HCT116 (cell line): ENCODE data around the gene MINDY4. TPM values are rescaled to one million over a fixed set of nuclear protein-coding genes. Genes with fewer than 3 reads are reported as not detected.
"Not testable (repeated sequence)": the region's sequence is repeated elsewhere in the genome, so short reads cannot be mapped to it uniquely, and the experiment has no call there.

ENCODE experiments used
- ATAC-seq: fragments of 200-7000 bp; cut with Tn5 transposase; 2 replicates; pipeline ENCODE4 v1.9.1; 2020; ENCODE audit warnings: mild to moderate bottlenecking, moderate library complexity
- BruUV-seq: library from RNA; stranded (reverse); fragments of 400-500 nt; replicated peaks from 2 replicates; lab custom pipeline; 2021; lab: Mats Ljungman, UMichigan
- CTCF ChIA-PET: fragments of 300-600 bp; sonication (Branson Sonifier 250); formaldehyde crosslinking; loops from one replicate; lab custom pipeline; 2021; ENCODE audit warnings: antibody characterized with exemption; lab: Charles Lee
- POLR2A ChIA-PET: fragments of 300-600, 350-600 bp; sonication (Branson Sonifier 250); formaldehyde crosslinking; loops from one replicate; lab custom pipeline; 2021; ENCODE audit warnings: antibody characterized with exemption; lab: Charles Lee
- RAD21 ChIA-PET, 2 experiments: fragments of 300-600 bp; sonication (Branson Sonifier 250); formaldehyde crosslinking; loops; one replicate each; lab custom pipeline; 2023; ENCODE audit warnings: low total read pairs in 2 of 2; ENCODE audit not compliant: uncharacterized antibody in 2 of 2, unreplicated experiment in 2 of 2, low non-redundant PET in 1 of 2; lab: Charles Lee
- DNase-seq: peaks from one replicate; pipeline ENCODE4 v3.0.0-alpha.2; 2010; ENCODE audit warnings: low read depth, low spot score
- H2AFZ ChIP-seq: fragments of 200-600 bp; shearing (Covaris generic), sonication (generic); 2 replicates; pipeline ENCODE4 v1.6.1; 2017; ENCODE audit warnings: low read depth, mixed run types, mixed read lengths, antibody characterized with exemption, low read length; ENCODE audit not compliant: poor library complexity, severe bottlenecking
- H3K27ac ChIP-seq: 2 replicates; pipeline ENCODE4 v1.5.1; 2012; ENCODE audit warnings: low read depth, low read length
- H3K27me3 ChIP-seq: fragments of 200-600 bp; sonication (generic); 2 replicates; pipeline ENCODE4 v1.6.1; 2016; ENCODE audit warnings: mixed run types, low read length, mixed read lengths; ENCODE audit not compliant: insufficient read depth
- H3K36me3 ChIP-seq, 2 experiments: fragments of 200-500 bp in 1 of 2; fragments of 200-600 bp in 1 of 2; sonication (Bioruptor generic) in 1 of 2; sonication (generic) in 1 of 2; 2 replicates each; pipeline versions ENCODE4 v1.5.1 to v1.6.1; 2014 to 2016; ENCODE audit warnings: low read length in 2 of 2, inconsistent platforms in 1 of 2, mixed read lengths in 1 of 2, mixed run types in 1 of 2; ENCODE audit not compliant: insufficient read depth in 2 of 2, control insufficient read depth in 1 of 2
- H3K4me1 ChIP-seq, 2 experiments: fragments of 200-600 bp in 1 of 2; sonication (generic) in 1 of 2; 2 replicates each; pipeline versions ENCODE4 v1.5.1 to v1.6.1; 2012 to 2017; ENCODE audit warnings: low read length in 2 of 2, inconsistent platforms in 1 of 2, mild to moderate bottlenecking in 1 of 2, mixed read lengths in 1 of 2, mixed run types in 1 of 2, moderate library complexity in 1 of 2; ENCODE audit not compliant: insufficient read depth in 2 of 2, control insufficient read depth in 1 of 2
- H3K4me2 ChIP-seq: fragments of 200-600 bp; sonication (generic); 2 replicates; pipeline ENCODE4 v1.6.1; 2017; ENCODE audit warnings: mixed run types, low read length, mixed read lengths
- H3K4me3 ChIP-seq, 2 experiments: fragments of 200-600 bp in 1 of 2; sonication (generic) in 1 of 2; replicated peaks in 1 of 2; 2 replicates each; pipeline ENCODE4 v1.5.1; 2011 to 2016; ENCODE audit warnings: low read length in 2 of 2, control low read depth in 1 of 2, low read depth in 1 of 2, mild to moderate bottlenecking in 1 of 2, mixed read lengths in 1 of 2, mixed run types in 1 of 2
- H3K79me2 ChIP-seq: fragments of 200-600 bp; sonication (generic); 2 replicates; pipeline ENCODE4 v1.6.1; 2017; ENCODE audit warnings: mild to moderate bottlenecking, mixed run types, low read length, moderate library complexity, mixed read lengths; ENCODE audit not compliant: insufficient read depth
- H3K9ac ChIP-seq: fragments of 200-600 bp; sonication (generic); 2 replicates; pipeline ENCODE4 v1.6.1; 2016; ENCODE audit warnings: low read length, mixed read lengths
- H3K9me2 ChIP-seq: fragments of 200-600 bp; sonication (generic), shearing (Covaris generic); 2 replicates; pipeline ENCODE4 v1.6.1; 2017; ENCODE audit warnings: mixed run types, mild to moderate bottlenecking, moderate library complexity; ENCODE audit not compliant: insufficient read depth
- H3K9me3 ChIP-seq, 2 experiments: fragments of 200-500 bp in 1 of 2; fragments of 200-600 bp in 1 of 2; sonication (Bioruptor generic) in 1 of 2; sonication (generic) in 1 of 2; 2 replicates each; pipeline ENCODE4 v1.6.1; 2014 to 2017; ENCODE audit warnings: low read length in 2 of 2, mixed read lengths in 2 of 2, inconsistent platforms in 1 of 2, low read depth in 1 of 2, mild to moderate bottlenecking in 1 of 2, mixed run types in 1 of 2, moderate library complexity in 1 of 2; ENCODE audit not compliant: control insufficient read depth in 1 of 2, insufficient read depth in 1 of 2
- H4K20me1 ChIP-seq: fragments of 200-600 bp; sonication (generic), shearing (Covaris generic); 2 replicates; pipeline ENCODE4 v1.6.1; 2017; ENCODE audit warnings: mixed run types, mild to moderate bottlenecking, moderate library complexity; ENCODE audit not compliant: insufficient read depth
- ATF3 ChIP-seq: IDR thresholded peaks from 2 replicates; pipeline ENCODE4 v1.6.1; 2012
- CBX3 ChIP-seq: IDR thresholded peaks from 2 replicates; pipeline ENCODE4 v1.6.1; 2012; ENCODE audit warnings: low read depth
- CEBPB ChIP-seq: IDR thresholded peaks from 2 replicates; pipeline ENCODE4 v1.6.1; 2012; ENCODE audit warnings: low read depth
- CTCF ChIP-seq, 3 experiments: fragments of 200-600 bp in 1 of 3; sonication (generic) in 1 of 3; IDR thresholded peaks in 2 of 3; conservative IDR thresholded peaks in 1 of 3; 2 replicates each; pipeline ENCODE4 v1.5.1; 2012 to 2017; ENCODE audit warnings: low read depth in 2 of 3, low read length in 2 of 3, antibody characterized with exemption in 1 of 3, borderline replicate concordance in 1 of 3, control low read depth in 1 of 3, mild to moderate bottlenecking in 1 of 3, mixed read lengths in 1 of 3, mixed run types in 1 of 3, moderate library complexity in 1 of 3; ENCODE audit not compliant: insufficient read depth in 1 of 3
- EGR1 ChIP-seq: IDR thresholded peaks from 2 replicates; pipeline ENCODE4 v1.6.1; 2012; ENCODE audit warnings: low read depth
- ELF1 ChIP-seq: IDR thresholded peaks from 2 replicates; pipeline ENCODE4 v1.6.1; 2012; ENCODE audit warnings: low read depth, borderline replicate concordance
- EZH2 ChIP-seq: fragments of 200-600 bp; sonication (generic); IDR thresholded peaks from 2 replicates; pipeline ENCODE4 v1.6.1; 2017; ENCODE audit warnings: antibody characterized with exemption, mixed run types
- EZH2phosphoT487 ChIP-seq: fragments of 200-600 bp; IDR thresholded peaks from 2 replicates; pipeline ENCODE4 v1.6.1; 2018; ENCODE audit warnings: antibody characterized with exemption, borderline replicate concordance
- FOSL1 ChIP-seq: IDR thresholded peaks from 2 replicates; pipeline ENCODE4 v1.6.1; 2012; ENCODE audit warnings: low read depth
- JUND ChIP-seq: IDR thresholded peaks from 2 replicates; pipeline ENCODE4 v1.6.1; 2012
- MAX ChIP-seq: IDR thresholded peaks from 2 replicates; pipeline ENCODE4 v1.6.1; 2012
- POLR2A ChIP-seq: IDR thresholded peaks from 2 replicates; pipeline ENCODE4 v1.7.0; 2011; ENCODE audit warnings: borderline replicate concordance; ENCODE audit not compliant: insufficient read depth, insufficient read length; ENCODE audit errors: extremely low read depth
- SIN3A ChIP-seq: IDR thresholded peaks from 2 replicates; pipeline ENCODE4 v1.6.1; 2012; ENCODE audit warnings: low read depth
- SP1 ChIP-seq: IDR thresholded peaks from 2 replicates; pipeline ENCODE4 v1.6.1; 2012; ENCODE audit warnings: low read depth
- TCF7L2 ChIP-seq: IDR thresholded peaks from 2 replicates; pipeline ENCODE4 v1.7.0; 2011; ENCODE audit warnings: borderline replicate concordance, inconsistent platforms; ENCODE audit not compliant: insufficient read depth, insufficient read length; ENCODE audit errors: extremely low read depth
- YY1 ChIP-seq: IDR thresholded peaks from 2 replicates; pipeline ENCODE4 v1.6.1; 2011; ENCODE audit warnings: low read length, low read depth, moderate library complexity, mild to moderate bottlenecking; ENCODE audit not compliant: insufficient replicate concordance; ENCODE audit errors: extremely low read depth
- ZBTB33 ChIP-seq: IDR thresholded peaks from 2 replicates; pipeline ENCODE4 v1.6.1; 2011; ENCODE audit warnings: mild to moderate bottlenecking, low read length, moderate library complexity; ENCODE audit not compliant: insufficient replicate concordance; ENCODE audit errors: extremely low read depth
- intact Hi-C: fragments of 100-400 bp; cut with micrococcal nuclease; formaldehyde crosslinking; loops from 2 replicates; pipeline ENCODE4 v1.10.0; 2022
- total RNA-seq: library from RNA; stranded (reverse); gene quantifications from one replicate; pipeline ENCODE4 v1.2.1, GENCODE V29; 2021; ENCODE audit not compliant: unreplicated experiment

MINDY4 gene
- total RNA-seq, 1 experiment from 2014 or later, result 6.1 TPM

GRCh38 chr7:30831936-30832335 lies 60.7 kb downstream of the MINDY4 start:
- H3K4me3 ChIP-seq, result no peak overlapping the region
- ATAC-seq, result no peak
- H3K27me3 ChIP-seq, result no peaks in the 10 kb centered on the region
- H2AFZ ChIP-seq, result no peak overlapping the region
- intact Hi-C loops, result no loop called here
- RAD21 ChIA-PET, result no interaction called here
- H4K20me1 ChIP-seq, result no peaks in the 10 kb centered on the region
- peaks cover 0 to 4% of the 10 kb centered on the region in 2 experiments; a peak in 2 of 4 replicates for H3K9me3 ChIP-seq
- H3K36me3 ChIP-seq, result no peaks in the 10 kb centered on the region; a peak in 1 of 4 replicates
- no peak overlapping the region for H3K4me2 ChIP-seq
- no peaks in the 10 kb centered on the region for H3K4me1 ChIP-seq
- H3K27ac ChIP-seq, result no peak overlapping the region
- no peak for DNase-seq
- POLR2A ChIA-PET, result no interaction called here
- no peak overlapping the region for H3K9ac ChIP-seq
- CTCF ChIA-PET, result no interaction called here
- no peaks in the 10 kb centered on the region for H3K9me2 ChIP-seq
- no peaks in the 10 kb centered on the region for H3K79me2 ChIP-seq
- no peak for TF ChIP-seq CTCF (IDR thresholded peaks at IDR 0.05 in 2 of 3, conservative IDR thresholded peaks at IDR 0.05 in 1 of 3; ENCODE audit: borderline replicate concordance in 1 of 3, insufficient read depth in 1 of 3, low read depth in 2 of 3, low read length in 2 of 3)
- no peak for TF ChIP-seq CBX3
- TF ChIP-seq FOSL1, result no peak
- no peak for TF ChIP-seq ATF3
- no peak for TF ChIP-seq EZH2phosphoT487
- no peak for TF ChIP-seq SP1
- TF ChIP-seq ZBTB33, result no peak
- no peak for TF ChIP-seq MAX
- TF ChIP-seq JUND, result no peak
- no peak for TF ChIP-seq ELF1
- TF ChIP-seq SIN3A, result no peak
- no peak for TF ChIP-seq YY1
- no peak for TF ChIP-seq POLR2A
- TF ChIP-seq EZH2, result no peak
- no peak for TF ChIP-seq TCF7L2
- no peak for TF ChIP-seq CEBPB
- no peak for TF ChIP-seq EGR1
- no TSS peak for BruUV-seq

- DNase-seq, H3K9me3 ChIP-seq, H2AFZ ChIP-seq, CTCF ChIA-PET, H3K4me2 ChIP-seq, H4K20me1 ChIP-seq, ATAC-seq, H3K36me3 ChIP-seq, H3K4me3 ChIP-seq, POLR2A ChIA-PET, H3K79me2 ChIP-seq, H3K9me2 ChIP-seq, H3K4me1 ChIP-seq, H3K27me3 ChIP-seq, H3K9ac ChIP-seq, H3K27ac ChIP-seq, intact Hi-C loops, BruUV-seq, RAD21 ChIA-PET: not testable (repeated sequence)
These were observed 62.9 kb downstream of the MINDY4 start for GRCh38 chr7:30834017-30834674.
